Aorta (tissue), 5 donors: ENCODE data around the gene HBA1. TPM values are rescaled to one million over a fixed set of nuclear protein-coding genes. Genes with fewer than 3 reads are reported as not detected.

Experiments
- ATAC-seq: fragments of 200-7000 bp; cut with Tn5 transposase; one replicate; pipeline ENCODE4 v1.9.1; 2022; ENCODE audit warnings: moderate library complexity; ENCODE audit not compliant: low FRiP score
- DNase-seq, 2 donors: peaks; one replicate each; pipeline ENCODE4 v3.0.0-alpha.2; 2020
- H3K27ac ChIP-seq, 2 donors: one replicate each; pipeline ENCODE4 v1.5.1; 2013; ENCODE audit warnings: low read length in 2 of 2, mild to moderate bottlenecking in 2 of 2, moderate library complexity in 2 of 2, control low read depth in 1 of 2, inconsistent platforms in 1 of 2, low read depth in 1 of 2
- H3K27me3 ChIP-seq, 2 donors: one replicate each; pipeline ENCODE4 v1.6.1; 2013; ENCODE audit warnings: control low read depth in 1 of 2, low read length in 1 of 2, mild to moderate bottlenecking in 1 of 2, moderate library complexity in 1 of 2; ENCODE audit not compliant: insufficient read depth in 2 of 2, control insufficient read depth in 1 of 2
- H3K36me3 ChIP-seq, 2 donors: one replicate each; pipeline ENCODE4 v1.6.1; 2013; ENCODE audit warnings: control low read depth in 1 of 2, low read length in 1 of 2, mild to moderate bottlenecking in 1 of 2; ENCODE audit not compliant: insufficient read depth in 2 of 2, control insufficient read depth in 1 of 2
- H3K4me1 ChIP-seq, 2 donors: one replicate each; pipeline ENCODE4 v1.6.1; 2013; ENCODE audit warnings: low read length in 2 of 2, control low read depth in 1 of 2, mild to moderate bottlenecking in 1 of 2, moderate library complexity in 1 of 2; ENCODE audit not compliant: insufficient read depth in 2 of 2, control insufficient read depth in 1 of 2
- H3K4me3 ChIP-seq, 2 donors: one replicate each; pipeline ENCODE4 v1.5.1; 2013; ENCODE audit warnings: low read length in 2 of 2, control low read depth in 1 of 2, mild to moderate bottlenecking in 1 of 2
- H3K9me3 ChIP-seq: one replicate; pipeline ENCODE4 v1.6.1; 2013; ENCODE audit warnings: mild to moderate bottlenecking, low read length; ENCODE audit not compliant: control insufficient read depth
- whole genome bisulfite sequencing, 2 donors: extraction: QIAGEN DNeasy Blood & Tissue Kit; methylation state at CpG; one replicate each; pipeline ENCODE4 v1.1.7; 2013; 5-methylcytosine and 5-hydroxymethylcytosine counted together
- intact Hi-C, 2 donors: fragments of 100-400 bp; cut with DNase I; formaldehyde crosslinking; loops; one replicate each; pipeline versions ENCODE4 v1.14.2 to v1.15.0; 2022
- polyA plus RNA-seq, 2 donors: library from polyadenylated mRNA; stranded (reverse); fragments of 200-250 nt; gene quantifications; one replicate each; pipeline ENCODE4 v1.2.3, GENCODE V29; 2013
- total RNA-seq, 2 donors: library from RNA; stranded (reverse); fragmentation: NEBNext Ultra II Directional; extraction: Animal tissue kit (Norgen Biotek cat#: 25700); gene quantifications; one replicate each; pipeline ENCODE4 v1.2.1, GENCODE V29; 2021
- donor health status: healthy with polysubstance abuse.
- donor health status: Bipolar disorder and iron deficiency.
- donor health status: DM: no; HTN: no; CAD: no.
- donor health status: DM: no; HTN: no; CAD: no.
- donor health status: DM: yes; HTN: yes; CAD: no.

HBA1 gene
- total and polyA plus RNA-seq, 4 donors, result 8.0 to 1,337 (median 559) TPM; not detected in 1

DNA sequence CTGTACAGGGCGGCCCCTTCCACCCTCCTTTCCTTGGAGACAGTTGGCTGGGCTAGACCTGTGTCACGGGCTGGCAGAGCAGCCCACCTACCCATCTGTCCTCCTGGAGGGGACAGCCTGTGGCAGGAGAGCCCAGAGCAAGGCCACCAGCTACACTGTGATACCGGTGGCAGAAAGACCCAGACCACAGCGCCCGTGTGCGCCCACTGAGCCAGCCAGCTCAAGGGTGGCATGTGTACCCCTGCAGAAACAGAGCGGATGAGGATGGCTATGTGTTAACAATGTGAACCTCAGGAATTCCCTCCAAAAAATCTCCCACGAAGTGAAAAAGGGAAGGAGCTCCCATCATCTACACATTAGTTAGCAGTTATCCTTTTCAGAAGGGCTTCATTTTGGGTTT is 10.8 kb downstream of the HBA1 start:
- WGBS, 2 donors, result 93 to 96% methylated on average over 8 of the region's 8 CpGs
- Histone ChIP-seq H3K27ac (no peak overlapping the region), H3K4me3 (no peak overlapping the region), H3K9me3 (no peaks in the 10 kb centered on the region), H3K4me1 (no peaks in the 10 kb centered on the region), H3K36me3 (peaks cover 0 to 18% of the 10 kb centered on the region in 2 donors), H3K27me3 (no peaks in the 10 kb centered on the region)
- ATAC-seq (no peak), DNase-seq (peak in 1 of 2 donors; percentile 26)
- intact Hi-C loops, result no loop called here

DNA sequence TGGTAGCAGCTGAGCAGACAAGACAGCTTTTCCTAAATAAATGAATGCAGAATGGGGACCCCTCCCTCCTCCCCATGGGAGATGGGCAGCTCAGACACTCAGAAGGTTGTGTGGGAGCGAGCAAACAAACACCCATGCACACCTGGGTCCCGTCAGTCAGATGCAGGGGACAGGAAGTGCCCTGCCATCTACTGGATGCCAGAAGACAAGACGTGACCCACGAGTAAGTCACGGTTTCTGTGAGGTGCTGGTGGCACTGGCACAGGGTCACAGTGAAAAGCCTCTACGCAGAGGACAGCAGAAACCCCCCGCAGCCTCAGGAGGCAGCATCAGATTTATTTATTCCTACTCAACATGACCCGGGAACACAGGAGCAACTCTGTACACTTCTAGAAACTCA is 12.2 kb downstream of the HBA1 start:
- Histone ChIP-seq H3K36me3 (peaks cover 0 to 20% of the 10 kb centered on the region in 2 donors), H3K9me3 (no peaks in the 10 kb centered on the region), H3K27ac (no peak overlapping the region), H3K4me1 (no peaks in the 10 kb centered on the region), H3K4me3 (no peak overlapping the region), H3K27me3 (no peaks in the 10 kb centered on the region)
- intact Hi-C loops, result no loop called here
- ATAC-seq, result no peak
- DNase-seq, result peak in 1 of 2 donors; percentile 23
- WGBS, 2 donors, result 78 to 79% methylated on average over 8 of the region's 8 CpGs

DNA sequence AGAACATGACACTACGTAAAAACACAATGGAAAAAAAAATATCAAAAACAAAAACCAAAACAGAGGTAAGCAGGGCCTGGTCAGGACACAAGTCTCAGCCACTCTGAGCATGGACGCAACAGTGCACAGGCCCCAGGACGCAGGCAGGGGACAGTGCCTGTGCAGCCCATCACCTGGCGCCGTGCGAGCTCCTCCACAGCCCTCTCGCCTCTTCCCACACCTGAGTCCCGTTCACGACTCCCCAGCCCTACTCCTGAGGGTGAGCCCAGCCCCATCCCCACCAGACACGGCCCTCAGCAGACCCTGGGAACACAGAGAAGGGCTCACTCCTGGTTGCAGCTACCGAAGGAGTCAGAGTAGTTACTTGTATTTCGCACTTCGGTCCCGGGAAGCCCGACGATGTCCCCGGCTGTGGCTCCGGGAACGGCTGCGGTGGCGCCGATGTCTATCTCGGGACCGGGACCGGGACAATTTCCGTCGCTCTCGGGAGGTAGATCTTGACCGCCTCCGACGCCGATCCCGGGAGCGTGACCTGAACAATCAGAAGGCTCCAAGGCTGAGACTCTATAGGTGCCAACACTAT is 13.2 kb downstream of the HBA1 start:
- Histone ChIP-seq H3K36me3 (peaks cover 0 to 20% of the 10 kb centered on the region in 2 donors), H3K27ac (no peak overlapping the region), H3K4me1 (no peaks in the 10 kb centered on the region), H3K4me3 (no peak overlapping the region), H3K27me3 (no peaks in the 10 kb centered on the region), H3K9me3 (no peaks in the 10 kb centered on the region)
- DNase-seq (peak in 1 of 2 donors; percentile 34), ATAC-seq (peak; percentile 46)
- WGBS, 2 donors, result 93% methylated on average over 34 of the region's 34 CpGs
- intact Hi-C loops, result no loop called here

DNA sequence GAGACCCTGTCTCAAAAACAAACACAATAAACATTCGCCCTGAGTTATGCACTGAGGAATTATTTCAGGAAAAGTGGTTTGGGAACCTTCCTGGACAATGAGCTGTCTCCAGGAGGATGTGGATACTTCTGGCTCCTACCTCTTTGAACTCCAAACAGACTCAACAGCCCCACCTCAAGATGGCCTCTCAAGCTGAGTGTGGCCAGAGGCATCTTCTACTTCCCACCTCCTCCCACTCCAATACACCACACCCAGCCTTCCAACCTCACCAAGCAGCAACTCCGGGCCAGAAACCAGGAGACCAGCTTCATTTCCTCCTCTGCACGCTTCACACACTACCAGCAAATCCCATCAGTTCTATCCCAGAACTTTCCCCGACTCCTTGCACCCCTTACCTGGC is 15.4 kb downstream of the HBA1 start:
- Histone ChIP-seq H3K27me3 (no peaks in the 10 kb centered on the region), H3K4me3 (no peak overlapping the region), H3K27ac (no peak overlapping the region), H3K9me3 (no peaks in the 10 kb centered on the region), H3K4me1 (no peaks in the 10 kb centered on the region), H3K36me3 (peaks cover 0 to 24% of the 10 kb centered on the region in 2 donors)
- ATAC-seq, result no peak
- DNase-seq, result peak in 1 of 2 donors; percentile 12
- WGBS, 2 donors, result 89 to 91% methylated on average over 4 of the region's 4 CpGs
- intact Hi-C loops, result no loop called here

DNA sequence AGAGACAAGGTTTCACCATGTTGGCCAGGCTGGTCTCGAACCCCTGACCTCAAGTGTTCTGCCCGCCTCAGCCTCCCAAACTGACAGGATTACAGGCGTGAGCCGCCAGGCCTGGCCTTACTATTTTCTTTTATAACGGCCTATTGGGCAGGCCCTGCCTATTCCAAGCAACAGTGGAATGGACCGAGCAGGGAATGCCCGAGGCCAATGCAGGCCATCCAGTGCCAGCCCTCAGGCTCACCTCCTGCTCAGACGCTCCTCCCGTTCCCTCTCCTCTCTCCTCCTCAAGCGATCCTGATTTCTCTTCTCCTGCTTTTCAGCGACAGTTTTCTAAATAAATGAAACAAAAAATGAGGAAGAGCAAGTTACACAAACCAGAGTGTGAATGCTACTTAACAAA is 16.2 kb downstream of the HBA1 start:
- H3K9me3 ChIP-seq, result no peaks in the 10 kb centered on the region
- peaks cover 0 to 25% of the 10 kb centered on the region in 2 donors for H3K36me3 ChIP-seq
- DNase-seq, result no peak
- intact Hi-C loops, result no loop called here
- ATAC-seq, result no peak
- no peaks in the 10 kb centered on the region for H3K27me3 ChIP-seq
- H3K27ac ChIP-seq, result no peak overlapping the region
- WGBS, 2 donors, result 91 to 93% methylated on average over 11 of the region's 11 CpGs
- no peak overlapping the region for H3K4me3 ChIP-seq
- H3K4me1 ChIP-seq, result no peaks in the 10 kb centered on the region

DNA sequence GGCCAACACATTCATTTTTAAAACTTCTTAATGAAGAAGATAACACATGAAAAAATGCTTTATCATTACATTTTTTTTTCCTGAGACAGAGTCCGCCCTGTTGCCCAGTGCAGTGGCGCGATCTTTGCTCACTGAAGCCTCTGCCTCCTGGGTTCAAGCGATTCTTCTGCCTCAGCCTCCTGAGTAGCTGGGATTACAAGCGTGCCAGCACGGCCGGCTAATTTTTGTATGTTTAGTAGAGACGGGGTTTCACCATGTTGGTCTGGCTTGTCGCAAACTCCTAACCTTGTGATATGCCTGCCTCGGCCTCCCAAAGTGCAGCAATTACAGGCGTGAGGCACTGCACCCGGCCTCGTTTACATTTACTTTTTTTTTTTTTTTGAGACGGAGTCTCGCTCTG is 17.0 kb downstream of the HBA1 start:
- Histone ChIP-seq H3K9me3 (no peaks in the 10 kb centered on the region), H3K4me3 (no peak overlapping the region), H3K36me3 (peaks cover 2 to 28% of the 10 kb centered on the region in 2 donors), H3K27me3 (no peaks in the 10 kb centered on the region), H3K4me1 (no peaks in the 10 kb centered on the region), H3K27ac (no peak overlapping the region)
- ATAC-seq (no peak), DNase-seq (no peak)
- 90 to 91% methylated on average over 14 to 15 of the region's 15 CpGs for WGBS, 2 donors
- intact Hi-C loops, result no loop called here

DNA sequence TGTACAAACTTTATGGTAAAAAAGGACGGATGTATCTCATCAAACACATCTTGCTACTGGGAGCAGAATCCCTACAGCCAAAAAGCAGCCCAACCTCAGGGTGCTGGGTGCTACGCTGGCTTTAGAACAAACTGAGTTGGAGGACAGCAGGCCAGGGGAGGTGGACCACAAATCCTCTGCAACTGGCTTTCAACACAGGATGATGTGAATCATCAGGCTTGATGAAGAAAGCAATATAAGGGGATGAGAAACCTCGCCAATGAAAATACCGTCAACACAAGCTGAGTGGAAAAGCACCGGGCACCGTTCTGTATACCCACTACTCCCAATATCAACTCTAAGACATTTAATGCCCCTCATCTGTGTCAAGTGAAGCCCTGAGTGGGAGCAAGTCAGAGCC is 18.0 kb downstream of the HBA1 start:
- no peaks in the 10 kb centered on the region for H3K27me3 ChIP-seq
- intact Hi-C loops, result no loop called here
- H3K4me1 ChIP-seq, result no peaks in the 10 kb centered on the region
- no peak overlapping the region for H3K27ac ChIP-seq
- ATAC-seq (no peak), DNase-seq (no peak)
- peaks cover 4 to 24% of the 10 kb centered on the region in 2 donors for H3K36me3 ChIP-seq
- no peak overlapping the region for H3K4me3 ChIP-seq
- WGBS, 2 donors, result 84 to 86% methylated on average over 6 of the region's 6 CpGs
- H3K9me3 ChIP-seq, result no peaks in the 10 kb centered on the region

DNA sequence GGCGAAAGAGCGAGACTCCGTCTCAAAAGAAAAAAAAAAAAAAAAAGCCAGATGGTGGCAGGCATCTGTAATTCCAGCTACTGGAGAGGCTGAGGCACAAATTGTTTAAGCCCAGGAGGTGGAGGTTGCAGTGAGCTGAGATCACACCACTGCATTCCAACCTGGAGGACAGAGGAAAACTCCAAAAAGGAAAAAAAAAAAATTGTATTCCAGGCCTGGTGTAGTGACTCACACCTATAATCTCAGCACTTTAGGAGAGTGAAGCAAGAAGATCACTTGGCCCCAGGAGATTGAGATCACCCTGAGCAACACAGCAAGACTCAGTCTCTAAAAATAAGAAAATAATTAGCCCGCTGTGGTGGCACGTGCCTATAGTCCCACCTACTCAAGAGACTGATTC is 23.9 kb downstream of the HBA1 start:
- no peak overlapping the region for H3K27ac ChIP-seq
- DNase-seq, result no peak
- H3K36me3 ChIP-seq, result peaks cover 4 to 16% of the 10 kb centered on the region in 2 donors
- intact Hi-C loops, result no loop called here
- H3K4me1 ChIP-seq, result no peaks in the 10 kb centered on the region
- ATAC-seq, result no peak
- no peaks in the 10 kb centered on the region for H3K9me3 ChIP-seq
- no peak overlapping the region for H3K4me3 ChIP-seq
- H3K27me3 ChIP-seq, result no peaks in the 10 kb centered on the region
- WGBS, 2 donors, result 90 to 92% methylated on average over 5 of the region's 5 CpGs

DNA sequence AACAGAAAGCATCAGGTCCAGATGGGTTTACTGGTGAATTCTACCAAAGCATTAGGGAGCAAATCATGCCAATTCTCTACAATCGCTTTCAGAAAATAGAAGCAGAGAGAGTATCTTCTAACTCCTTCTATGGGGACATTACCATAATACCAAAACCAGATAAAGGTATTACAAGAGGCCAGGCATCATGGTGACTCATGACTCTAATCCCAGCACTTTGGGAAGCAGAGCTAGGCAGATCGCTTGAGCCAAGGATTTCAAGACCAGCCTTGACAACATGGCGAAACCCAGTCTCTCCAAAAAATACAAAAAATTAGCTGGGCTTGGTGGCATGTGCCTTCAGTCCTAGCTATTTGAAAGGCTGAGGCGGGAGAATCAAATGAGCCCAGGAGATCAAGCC is 26.8 kb downstream of the HBA1 start:
- H3K27me3 ChIP-seq, result no peaks in the 10 kb centered on the region
- WGBS, 2 donors, result 96 to 98% methylated on average over 4 of the region's 4 CpGs
- DNase-seq, result no peak
- H3K36me3 ChIP-seq, result peaks cover 16 to 18% of the 10 kb centered on the region in 2 donors
- intact Hi-C loops, result no loop called here
- no peaks in the 10 kb centered on the region for H3K9me3 ChIP-seq
- no peaks in the 10 kb centered on the region for H3K4me1 ChIP-seq
- H3K4me3 ChIP-seq, result no peak overlapping the region
- no peak for ATAC-seq
- H3K27ac ChIP-seq, result no peak overlapping the region
